CD4-positive, alpha-beta memory T cell (primary cell): ENCODE data around the gene TMEM126B. TPM values are rescaled to one million over a fixed set of nuclear protein-coding genes. Genes with fewer than 3 reads are reported as not detected.
"Not testable (repeated sequence)": the region's sequence is repeated elsewhere in the genome, so short reads cannot be mapped to it uniquely, and the experiment has no call there.

ENCODE experiments used
- CTCF ChIA-PET: fragments of 350-600 bp; sonication (Branson Sonifier 250); formaldehyde crosslinking; loops from one replicate; lab custom pipeline; 2021; ENCODE audit warnings: inconsistent platforms; ENCODE audit not compliant: partially characterized antibody; lab: Charles Lee
- POLR2A ChIA-PET: fragments of 350-600 bp; sonication (Branson Sonifier 250); formaldehyde crosslinking; loops from one replicate; lab custom pipeline; 2021; ENCODE audit not compliant: partially characterized antibody; lab: Charles Lee
- DNase-seq, 5 donors: peaks; one replicate each; pipeline versions ENCODE4 v3.0.0 to v3.0.0-alpha.2; 2020 to 2022; ENCODE audit warnings: mixed read lengths in 1 of 5
- H3K27ac ChIP-seq: one replicate; pipeline ENCODE4 v1.7.0; 2013; ENCODE audit warnings: low read depth, low read length
- H3K27me3 ChIP-seq: 2 replicates; pipeline ENCODE4 v1.7.0; 2013; ENCODE audit warnings: mild to moderate bottlenecking, low read length, moderate library complexity; ENCODE audit not compliant: insufficient read depth
- H3K36me3 ChIP-seq: 2 replicates; pipeline ENCODE4 v1.7.0; 2013; ENCODE audit warnings: mild to moderate bottlenecking, low read length, moderate library complexity; ENCODE audit not compliant: insufficient read depth
- H3K4me1 ChIP-seq: 2 replicates; pipeline ENCODE4 v1.7.0; 2013; ENCODE audit warnings: mild to moderate bottlenecking, low read length, moderate library complexity; ENCODE audit not compliant: insufficient read depth
- H3K4me3 ChIP-seq, 2 donors: one replicate each; pipeline ENCODE4 v1.7.0; 2013; ENCODE audit warnings: low read length in 2 of 2, mild to moderate bottlenecking in 1 of 2
- H3K9me3 ChIP-seq, 2 donors: one replicate each; pipeline ENCODE4 v1.7.0; 2013; ENCODE audit warnings: low read length in 2 of 2, control low read depth in 1 of 2; ENCODE audit not compliant: control insufficient read depth in 1 of 2
- H3K27ac Mint-ChIP-seq, 7 donors: one replicate each; pipeline ENCODE4 v1.8.0; 2020 to 2021; ENCODE audit warnings: mixed read lengths in 7 of 7, mild to moderate bottlenecking in 6 of 7, inconsistent platforms in 3 of 7, moderate library complexity in 3 of 7
- H3K27me3 Mint-ChIP-seq, 2 donors: one replicate each; pipeline ENCODE4 v1.8.0; 2020 to 2021; ENCODE audit warnings: mixed read lengths in 2 of 2
- H3K36me3 Mint-ChIP-seq, 2 donors: one replicate each; pipeline ENCODE4 v1.8.0; 2020 to 2021; ENCODE audit warnings: mixed read lengths in 2 of 2, inconsistent platforms in 1 of 2, mild to moderate bottlenecking in 1 of 2
- H3K4me1 Mint-ChIP-seq, 4 donors: one replicate each; pipeline ENCODE4 v1.8.0; 2020 to 2021; ENCODE audit warnings: mixed read lengths in 4 of 4, mild to moderate bottlenecking in 1 of 4
- H3K4me3 Mint-ChIP-seq, 8 donors: one replicate each; pipeline ENCODE4 v1.8.0; 2020 to 2021; ENCODE audit warnings: mixed read lengths in 8 of 8, mild to moderate bottlenecking in 7 of 8, moderate library complexity in 6 of 8, inconsistent platforms in 3 of 8
- H3K9me3 Mint-ChIP-seq, 8 donors: one replicate each; pipeline ENCODE4 v1.8.0; 2020 to 2021; ENCODE audit warnings: mixed read lengths in 8 of 8, mild to moderate bottlenecking in 5 of 8, inconsistent platforms in 3 of 8, moderate library complexity in 1 of 8
- intact Hi-C: fragments of 100-400 bp; cut with micrococcal nuclease; formaldehyde crosslinking; loops from one replicate; pipeline ENCODE4 v1.15.1; 2023
- polyA plus RNA-seq, 2 donors: library from polyadenylated mRNA; unstranded; fragments of 300-500 nt; fragmentation: Illumina TruSeq; gene quantifications; one replicate each; pipeline ENCODE4 v1.2.3, GENCODE V29; 2021
- total RNA-seq, 2 experiments: library from RNA; stranded (reverse); gene quantifications; one replicate each; pipeline ENCODE4 v1.2.3, GENCODE V29; 2021

Gene TMEM126B
- total and polyA plus RNA-seq, 4 experiments from 2014 or later, result 40.9 to 73.4 (median 56.7) TPM

GRCh38 chr11:85664615-85665481 lies 36.5 kb downstream of the TMEM126B start, which contains the start of gene CREBZF:
CREBZF (minus strand) TSS chr11:85665129; CDS start chr11:85664875, 254 bp downstream.
- Histone ChIP-seq H3K9me3 (no peaks in the 10 kb centered on the region), H3K27ac (peak within 1 kb of the TSS; percentile 96), H3K4me3 (peak within 1 kb of the TSS; percentile 45 to 87), H3K36me3 (peaks cover 3% of the 10 kb centered on the region), H3K27me3 (no peaks in the 10 kb centered on the region), H3K4me1 (peaks cover 43% of the 10 kb centered on the region)
- H3K4me3 Mint-ChIP-seq, result peak within 1 kb of the TSS; percentile 98 to 100 (median 100)
- peaks cover 14 to 32% of the 10 kb centered on the region in 2 donors for H3K36me3 Mint-ChIP-seq
- DNase-seq, result peak; percentile 90 to 93 (median 92)
- peaks cover 0 to 3% (median 0%) of the 10 kb centered on the region in 8 donors for H3K9me3 Mint-ChIP-seq
- H3K27ac Mint-ChIP-seq, result peak within 1 kb of the TSS; percentile 99 to 100 (median 100)
- no peaks in the 10 kb centered on the region for H3K27me3 Mint-ChIP-seq
- ChIA-PET CTCF (interaction anchor here (0.7 to 3.4 kb wide), 8 partner anchors 16 to 190 kb away, joined by 3 to 25 read pairs (median 4); partner anchors contain the start of genes CCDC83, CCDC89, DLG2 and TMEM126A), POLR2A (interaction anchor here (0.6 to 8.2 kb wide), 28 partner anchors 9 to 627 kb away, joined by 3 to 169 read pairs (median 4); partner anchors contain the start of genes CCDC83, DLG2, EED and PICALM)
- H3K4me1 Mint-ChIP-seq, result peaks cover 29 to 58% (median 36%) of the 10 kb centered on the region in 4 donors
- intact Hi-C loops, result loop anchor here (1.0 to 2.0 kb wide), 10 partner anchors 18 to 637 kb away; partner anchors contain the start of genes EED, HIKESHI, PICALM and TMEM126A

GRCh38 chr11:85665733-85666132 lies 37.3 kb downstream of the TMEM126B start:
- ChIA-PET CTCF (interaction anchor here (1.4 to 3.4 kb wide), 2 partner anchors 17 to 19 kb away, joined by 5 to 25 read pairs; partner anchors contain the start of gene TMEM126A), POLR2A (interaction anchor here (1.0 to 4.7 kb wide), 4 partner anchors 39 to 159 kb away, joined by 3 to 68 read pairs (median 16); partner anchors contain the start of genes DLG2 and TMEM126B)
- no peaks in the 10 kb centered on the region for H3K9me3 ChIP-seq
- H3K36me3 ChIP-seq, result no peaks in the 10 kb centered on the region
- Mint-ChIP-seq H3K9me3 (peaks cover 0 to 3% (median 0%) of the 10 kb centered on the region in 8 donors), H3K4me1 (peaks cover 23 to 49% (median 29%) of the 10 kb centered on the region in 4 donors), H3K27me3 (no peaks in the 10 kb centered on the region), H3K27ac (peak overlapping the region; percentile 99 to 100 (median 100)), H3K4me3 (peak overlapping the region; percentile 10 to 99 (median 61)), H3K36me3 (peaks cover 12 to 24% of the 10 kb centered on the region in 2 donors)
- DNase-seq, result no peak
- intact Hi-C loops, result loop anchor here (2.0 kb wide), 2 partner anchors 17 to 403 kb away; partner anchors contain the start of gene PICALM
- H3K27me3 ChIP-seq, result no peaks in the 10 kb centered on the region
- H3K27ac ChIP-seq, result peak overlapping the region; percentile 96
- H3K4me3 ChIP-seq, result peak overlapping the region in 1 of 2 donors; percentile 87
- peaks cover 34% of the 10 kb centered on the region for H3K4me1 ChIP-seq

GRCh38 chr11:85666687-85667086 lies 38.3 kb downstream of the TMEM126B start:
- H3K9me3 ChIP-seq, result no peaks in the 10 kb centered on the region
- peaks cover 4 to 16% of the 10 kb centered on the region in 2 donors for H3K36me3 Mint-ChIP-seq
- intact Hi-C loops, result no loop called here
- H3K9me3 Mint-ChIP-seq, result peaks cover 0 to 3% (median 0%) of the 10 kb centered on the region in 8 donors
- DNase-seq, result no peak
- H3K4me1 Mint-ChIP-seq, result peaks cover 16 to 40% (median 21%) of the 10 kb centered on the region in 4 donors
- no peak overlapping the region for H3K27ac ChIP-seq
- ChIA-PET POLR2A (interaction anchor here (1.0 kb wide), 1 partner anchor 86 kb away, joined by 3 read pairs; no protein-coding TSS in a partner anchor), CTCF (no interaction called here)
- H3K27ac Mint-ChIP-seq, result peak overlapping the region in 2 of 7 donors; percentile 71 to 99
- no peaks in the 10 kb centered on the region for H3K27me3 ChIP-seq
- peaks cover 24% of the 10 kb centered on the region for H3K4me1 ChIP-seq
- no peak overlapping the region for H3K4me3 Mint-ChIP-seq
- H3K36me3 ChIP-seq, result no peaks in the 10 kb centered on the region
- no peaks in the 10 kb centered on the region for H3K27me3 Mint-ChIP-seq
- no peak overlapping the region for H3K4me3 ChIP-seq

GRCh38 chr11:85668157-85668556 lies 39.8 kb downstream of the TMEM126B start:
- DNase-seq, result no peak
- no peak overlapping the region for H3K4me3 Mint-ChIP-seq
- no peaks in the 10 kb centered on the region for H3K36me3 ChIP-seq
- H3K27me3 Mint-ChIP-seq, result no peaks in the 10 kb centered on the region
- POLR2A ChIA-PET, result no interaction called here
- no peak overlapping the region for H3K27ac ChIP-seq
- intact Hi-C loops, result no loop called here
- no peak overlapping the region for H3K27ac Mint-ChIP-seq
- H3K4me1 ChIP-seq, result peaks cover 9% of the 10 kb centered on the region
- peaks cover 0 to 1% (median 0%) of the 10 kb centered on the region in 8 donors for H3K9me3 Mint-ChIP-seq
- H3K9me3 ChIP-seq, result no peaks in the 10 kb centered on the region
- CTCF ChIA-PET, result interaction anchor here (0.6 to 1.3 kb wide), 2 partner anchors 14 to 41 kb away, joined by 3 to 5 read pairs; partner anchors contain the start of gene DLG2
- peaks cover 9 to 27% (median 12%) of the 10 kb centered on the region in 4 donors for H3K4me1 Mint-ChIP-seq
- H3K27me3 ChIP-seq, result no peaks in the 10 kb centered on the region
- H3K4me3 ChIP-seq, result no peak overlapping the region
- peaks cover 4 to 12% of the 10 kb centered on the region in 2 donors for H3K36me3 Mint-ChIP-seq

- H3K4me3 ChIP-seq, H3K27me3 Mint-ChIP-seq, CTCF ChIA-PET, H3K4me3 Mint-ChIP-seq, H3K36me3 Mint-ChIP-seq, H3K27me3 ChIP-seq, H3K4me1 Mint-ChIP-seq, H3K9me3 ChIP-seq, H3K9me3 Mint-ChIP-seq, H3K36me3 ChIP-seq, H3K4me1 ChIP-seq, DNase-seq, intact Hi-C loops, H3K27ac ChIP-seq: not testable (repeated sequence)
- POLR2A ChIA-PET, result interaction anchor here (1.2 kb wide), 1 partner anchor 23 kb away, joined by 3 read pairs; the partner anchor contains the start of gene TMEM126A
- peak overlapping the region in 1 of 7 donors; percentile 28 for H3K27ac Mint-ChIP-seq
Measured at GRCh38 chr11:85670949-85671663, 42.7 kb downstream of the TMEM126B start.

- Mint-ChIP-seq H3K4me1 (no peaks in the 10 kb centered on the region), H3K4me3 (no peak overlapping the region)
- POLR2A ChIA-PET, result no interaction called here
Measured at GRCh38 chr11:85672105-85672902, 43.9 kb downstream of the TMEM126B start.

More at GRCh38 chr11:85672105-85672902, 43.9 kb downstream of the TMEM126B start:
- intact Hi-C loops, result no loop called here
- CTCF ChIA-PET, result no interaction called here
- Histone ChIP-seq H3K27ac (no peak overlapping the region), H3K27me3 (no peaks in the 10 kb centered on the region), H3K4me1 (no peaks in the 10 kb centered on the region), H3K36me3 (no peaks in the 10 kb centered on the region), H3K4me3 (no peak overlapping the region), H3K9me3 (no peaks in the 10 kb centered on the region)
- no peak for DNase-seq
- peaks cover 0 to 3% of the 10 kb centered on the region in 2 donors for H3K27me3 Mint-ChIP-seq
- no peaks in the 10 kb centered on the region for H3K9me3 Mint-ChIP-seq
- no peak overlapping the region for H3K27ac Mint-ChIP-seq
- no peaks in the 10 kb centered on the region for H3K36me3 Mint-ChIP-seq
